ENCODE data around the gene CSKMT. TPM values are rescaled to one million over a fixed set of nuclear protein-coding genes. Genes with fewer than 3 reads are reported as not detected.
"Not testable (repeated sequence)": the region's sequence is repeated elsewhere in the genome, so short reads cannot be mapped to it uniquely, and the experiment has no call there.

The CSKMT gene
- total RNA-seq, 1 experiment from 2014 or later = 19.2 TPM

GRCh38 chr11:62671236-62671607, 6.1 kb downstream of the CSKMT start:
- POLR2A ChIA-PET (ENCODE audit: unreplicated experiment) = interaction anchor here (0.6 to 1.7 kb wide), 9 partner anchors 51 to 179 kb away, joined by 3 to 7 read pairs (median 5); no protein-coding TSS in a partner anchor
- Histone ChIP-seq H3K79me2 (ENCODE audit: low read depth) (peaks cover 75% of the 10 kb centered on the region), H3K4me1 (replicated peaks; ENCODE audit: insufficient read depth) (peaks cover 51% of the 10 kb centered on the region), H3K27me3 (ENCODE audit: insufficient read depth, low read depth) (no peaks in the 10 kb centered on the region), H3K9me3 (ENCODE audit: insufficient read depth, low read depth) (no peaks in the 10 kb centered on the region), H3K9me2 (ENCODE audit: insufficient read depth) (no peaks in the 10 kb centered on the region), H3F3A (ENCODE audit: insufficient read depth, low read depth) (peaks cover 86% of the 10 kb centered on the region), H4K20me1 (ENCODE audit: insufficient read depth) (peaks cover 5% of the 10 kb centered on the region; the same call in 1 of the 2 replicates), H3K36me3 (ENCODE audit: low read depth) (peaks cover 19% of the 10 kb centered on the region), H2AFZ (peak overlapping the region; percentile 83), H3K27ac (peak overlapping the region; percentile 79), H3K4me2 (peak overlapping the region; percentile 72), H3K4me3 (peak overlapping the region; percentile 79)
- TF ChIP-seq EZH2 (IDR thresholded peaks at IDR 0.05; ENCODE audit: low read depth) = no peak
- no peak for TF ChIP-seq CTCF (conservative IDR thresholded peaks at IDR 0.05)
- no peak for DNase-seq
- BruUV-seq (replicated peaks) = no TSS peak
- CTCF ChIA-PET = no interaction called here
- intact Hi-C loops (cut with micrococcal nuclease; ENCODE audit: unreplicated experiment) = loop anchor here (5.0 to 10.0 kb wide), 2 partner anchors 56 to 94 kb away; partner anchors contain the start of genes HNRNPUL2, POLR2G and TTC9C

- ChIA-PET CTCF (interaction anchor here (0.6 kb wide), 2 partner anchors 80 to 194 kb away, joined by 3 to 7 read pairs; partner anchors contain the start of gene TUT1), POLR2A (ENCODE audit: unreplicated experiment) (interaction anchor here (0.6 to 1.7 kb wide), 11 partner anchors 52 to 179 kb away, joined by 3 to 7 read pairs (median 5); partner anchors contain the start of genes HNRNPUL2 and TUT1)
- H2AFZ ChIP-seq = peak within 1 kb of the TSS; percentile 83
- peaks cover 19% of the 10 kb centered on the region for H3K36me3 ChIP-seq (ENCODE audit: low read depth)
- BruUV-seq (replicated peaks) = no TSS peak
- H3K4me3 ChIP-seq = peak within 1 kb of the TSS; percentile 79
- peaks cover 5% of the 10 kb centered on the region; the same call in 1 of the 2 replicates for H4K20me1 ChIP-seq (ENCODE audit: insufficient read depth)
- H3K79me2 ChIP-seq (ENCODE audit: low read depth) = peaks cover 74% of the 10 kb centered on the region
- H3K27ac ChIP-seq = peak within 1 kb of the TSS; percentile 79
- TF ChIP-seq CTCF (conservative IDR thresholded peaks at IDR 0.05) (no peak), EZH2 (IDR thresholded peaks at IDR 0.05; ENCODE audit: low read depth) (no peak)
- H3K4me1 ChIP-seq (replicated peaks; ENCODE audit: insufficient read depth) = peaks cover 46% of the 10 kb centered on the region
- peaks cover 86% of the 10 kb centered on the region for H3F3A ChIP-seq (ENCODE audit: insufficient read depth, low read depth)
- no peaks in the 10 kb centered on the region for H3K9me2 ChIP-seq (ENCODE audit: insufficient read depth)
- peak within 1 kb of the TSS; percentile 72 for H3K4me2 ChIP-seq
- no peaks in the 10 kb centered on the region for H3K9me3 ChIP-seq (ENCODE audit: insufficient read depth, low read depth)
- intact Hi-C loops (cut with micrococcal nuclease; ENCODE audit: unreplicated experiment) = loop anchor here (5.0 to 10.0 kb wide), 2 partner anchors 56 to 93 kb away; partner anchors contain the start of genes HNRNPUL2, POLR2G and TTC9C
- H3K27me3 ChIP-seq (ENCODE audit: insufficient read depth, low read depth) = no peaks in the 10 kb centered on the region
- peak; percentile 75 to 80 for DNase-seq
Observed at GRCh38 chr11:62671608-62672389, 6.7 kb downstream of the CSKMT start, which contains the start of the genes LBHD1 and UQCC3. LBHD1 (minus strand) TSS chr11:62672267; CDS start chr11:62670031, 2,236 bp downstream. UQCC3 (plus strand) TSS chr11:62671673; CDS start chr11:62671746, 73 bp downstream.

GRCh38 chr11:62673196-62673525, 8.0 kb downstream of the CSKMT start:
- peaks cover 73% of the 10 kb centered on the region for H3K79me2 ChIP-seq (ENCODE audit: low read depth)
- intact Hi-C loops (cut with micrococcal nuclease; ENCODE audit: unreplicated experiment) = loop anchor here (5.0 to 10.0 kb wide), 2 partner anchors 54 to 92 kb away; partner anchors contain the start of genes HNRNPUL2, POLR2G and TTC9C
- POLR2A ChIA-PET (ENCODE audit: unreplicated experiment) = no interaction called here
- no peak overlapping the region for H2AFZ ChIP-seq
- peaks cover 46% of the 10 kb centered on the region for H3K4me1 ChIP-seq (replicated peaks; ENCODE audit: insufficient read depth)
- H4K20me1 ChIP-seq (ENCODE audit: insufficient read depth) = 0 out of 2 replicates have a peak, but pooled peaks cover 5% of the 10 kb centered on the region
- H3K27me3 ChIP-seq (ENCODE audit: insufficient read depth, low read depth) = no peaks in the 10 kb centered on the region
- TF ChIP-seq EZH2 (IDR thresholded peaks at IDR 0.05; ENCODE audit: low read depth) (no peak), CTCF (conservative IDR thresholded peaks at IDR 0.05) (no peak)
- H3K36me3 ChIP-seq (ENCODE audit: low read depth) = peaks cover 26% of the 10 kb centered on the region; the same call in 1 of the 2 replicates
- peaks cover 86% of the 10 kb centered on the region for H3F3A ChIP-seq (ENCODE audit: insufficient read depth, low read depth)
- no peaks in the 10 kb centered on the region for H3K9me3 ChIP-seq (ENCODE audit: insufficient read depth, low read depth)
- peak overlapping the region; percentile 79 for H3K4me3 ChIP-seq
- no peaks in the 10 kb centered on the region for H3K9me2 ChIP-seq (ENCODE audit: insufficient read depth)
- BruUV-seq (replicated peaks) = no TSS peak
- peak in 1 of 2 experiments; percentile 52 for DNase-seq
- peak overlapping the region; percentile 72 for H3K4me2 ChIP-seq
- CTCF ChIA-PET = no interaction called here
- H3K27ac ChIP-seq = peak overlapping the region; percentile 79

- H3F3A ChIP-seq (ENCODE audit: insufficient read depth, low read depth) = peaks cover 71% of the 10 kb centered on the region
- H3K36me3 ChIP-seq (ENCODE audit: low read depth) = peaks cover 26% of the 10 kb centered on the region; the same call in 1 of the 2 replicates
- BruUV-seq (replicated peaks); H3K4me3 ChIP-seq; H4K20me1 ChIP-seq (ENCODE audit: insufficient read depth); H3K4me2 ChIP-seq; H2AFZ ChIP-seq; H3K9me3 ChIP-seq (ENCODE audit: insufficient read depth, low read depth); H3K27me3 ChIP-seq (ENCODE audit: insufficient read depth, low read depth); H3K9me2 ChIP-seq (ENCODE audit: insufficient read depth); DNase-seq; H3K27ac ChIP-seq: not testable (repeated sequence)
- CTCF ChIA-PET = interaction anchor here (0.6 to 0.7 kb wide), 4 partner anchors 10 to 92 kb away, joined by 3 to 8 read pairs (median 4); partner anchors contain the start of genes C11orf98 and CSKMT
- POLR2A ChIA-PET (ENCODE audit: unreplicated experiment) = interaction anchor here (0.6 to 1.4 kb wide), 3 partner anchors 10 to 1829 kb away, joined by 5 to 24 read pairs (median 12); partner anchors contain the start of genes C11orf98 and CSKMT
- H3K4me1 ChIP-seq (replicated peaks; ENCODE audit: insufficient read depth) = peaks cover 46% of the 10 kb centered on the region
- H3K79me2 ChIP-seq (ENCODE audit: low read depth) = peaks cover 67% of the 10 kb centered on the region
- intact Hi-C loops (cut with micrococcal nuclease; ENCODE audit: unreplicated experiment) = loop anchor here (5.0 to 10.0 kb wide), 2 partner anchors 89 to 112 kb away; partner anchors contain the start of genes POLR2G and TMEM179B
Observed at GRCh38 chr11:62675415-62675814, 10.3 kb downstream of the CSKMT start.
